ENCODE results near the gene C12orf60. TPM values are rescaled to one million over a fixed set of nuclear protein-coding genes. Genes with fewer than 3 reads are reported as not detected.

The C12orf60 gene
- total RNA-seq, 2 donors from 2014 or later: 2.5 to 3.3 TPM

- Histone ChIP-seq H3K9ac (ENCODE audit: extremely low read depth, low read length, poor library complexity, severe bottlenecking) (peak overlapping the region; percentile 61), H3K36me3 (ENCODE audit: control insufficient read depth, insufficient read depth, low read length) (no peaks in the 10 kb centered on the region), H3K27me3 (ENCODE audit: control insufficient read depth, insufficient read depth, low read length, poor library complexity, severe bottlenecking) (no peaks in the 10 kb centered on the region), H3K27ac (ENCODE audit: low read depth, low read length) (no peak overlapping the region), H3K4me1 (ENCODE audit: control insufficient read depth, insufficient read depth, low read length) (no peaks in the 10 kb centered on the region), H3K4me3 (ENCODE audit: low read length) (peak overlapping the region; percentile 85), H3K9me3 (ENCODE audit: control insufficient read depth, low read length) (no peaks in the 10 kb centered on the region)
- H3K27me3 Mint-ChIP-seq (ENCODE audit: insufficient read depth): no peaks in the 10 kb centered on the region
- 35 to 73% methylated on average over 15 to 16 of the region's 16 CpGs for WGBS, 2 experiments (ENCODE audit: insufficient coverage in 1 of 2, insufficient read length in 1 of 2)
- no peak for TF ChIP-seq CTCF (conservative IDR thresholded peaks at IDR 0.05)
- DNase-seq: no peak
- H3K27ac Mint-ChIP-seq: peak overlapping the region; percentile 96
- H3K9me3 Mint-ChIP-seq: no peaks in the 10 kb centered on the region
- H3K4me3 Mint-ChIP-seq: peak overlapping the region; percentile 93
- H3K36me3 Mint-ChIP-seq (ENCODE audit: low read depth): no peaks in the 10 kb centered on the region
- peaks cover 38% of the 10 kb centered on the region for H3K4me1 Mint-ChIP-seq
Observed at GRCh38 chr12:14773685-14774073, 29.8 kb upstream of the C12orf60 start.

GRCh38 chr12:14774074-14774905 lies 29.2 kb upstream of the C12orf60 start:
- peak; percentile 99 for DNase-seq
- Histone ChIP-seq H3K36me3 (ENCODE audit: control insufficient read depth, insufficient read depth, low read length) (no peaks in the 10 kb centered on the region), H3K27me3 (ENCODE audit: control insufficient read depth, insufficient read depth, low read length, poor library complexity, severe bottlenecking) (no peaks in the 10 kb centered on the region), H3K4me3 (ENCODE audit: low read length) (peak overlapping the region; percentile 85), H3K9me3 (ENCODE audit: control insufficient read depth, low read length) (no peaks in the 10 kb centered on the region), H3K27ac (ENCODE audit: low read depth, low read length) (no peak overlapping the region), H3K9ac (ENCODE audit: extremely low read depth, low read length, poor library complexity, severe bottlenecking) (peak overlapping the region; percentile 61), H3K4me1 (ENCODE audit: control insufficient read depth, insufficient read depth, low read length) (no peaks in the 10 kb centered on the region)
- peaks cover 38% of the 10 kb centered on the region for H3K4me1 Mint-ChIP-seq
- H3K9me3 Mint-ChIP-seq: no peaks in the 10 kb centered on the region
- TF ChIP-seq CTCF (conservative IDR thresholded peaks at IDR 0.05): peak; percentile 49
- peak overlapping the region; percentile 96 for H3K27ac Mint-ChIP-seq
- H3K4me3 Mint-ChIP-seq: peak overlapping the region; percentile 93
- H3K36me3 Mint-ChIP-seq (ENCODE audit: low read depth): no peaks in the 10 kb centered on the region
- 2 to 23% methylated on average over 18 to 67 of the region's 67 CpGs for WGBS, 2 experiments (ENCODE audit: insufficient coverage in 1 of 2, insufficient read length in 1 of 2)
- no peaks in the 10 kb centered on the region for H3K27me3 Mint-ChIP-seq (ENCODE audit: insufficient read depth)

- H3K9me3 Mint-ChIP-seq: no peaks in the 10 kb centered on the region
- Histone ChIP-seq H3K36me3 (ENCODE audit: control insufficient read depth, insufficient read depth, low read length) (no peaks in the 10 kb centered on the region), H3K4me3 (ENCODE audit: low read length) (peak overlapping the region; percentile 85), H3K27ac (ENCODE audit: low read depth, low read length) (no peak overlapping the region), H3K27me3 (ENCODE audit: control insufficient read depth, insufficient read depth, low read length, poor library complexity, severe bottlenecking) (no peaks in the 10 kb centered on the region), H3K4me1 (ENCODE audit: control insufficient read depth, insufficient read depth, low read length) (no peaks in the 10 kb centered on the region), H3K9me3 (ENCODE audit: control insufficient read depth, low read length) (no peaks in the 10 kb centered on the region), H3K9ac (ENCODE audit: extremely low read depth, low read length, poor library complexity, severe bottlenecking) (peak overlapping the region; percentile 61)
- H3K4me3 Mint-ChIP-seq: peak overlapping the region; percentile 93
- H3K27me3 Mint-ChIP-seq (ENCODE audit: insufficient read depth): no peaks in the 10 kb centered on the region
- no peak for DNase-seq
- H3K27ac Mint-ChIP-seq: peak overlapping the region; percentile 96
- no peaks in the 10 kb centered on the region for H3K36me3 Mint-ChIP-seq (ENCODE audit: low read depth)
- TF ChIP-seq CTCF (conservative IDR thresholded peaks at IDR 0.05): no peak
- peaks cover 38% of the 10 kb centered on the region for H3K4me1 Mint-ChIP-seq
- WGBS, 2 experiments (ENCODE audit: insufficient coverage in 1 of 2, insufficient read length in 1 of 2): 7 to 45% methylated on average over 7 to 34 of the region's 34 CpGs
Observed at GRCh38 chr12:14774906-14775635, 28.4 kb upstream of the C12orf60 start.
